Ovary (tissue), 9 donors: ENCODE data around the gene TTC28. TPM values are rescaled to one million over a fixed set of nuclear protein-coding genes. Genes with fewer than 3 reads are reported as not detected.

Source experiments
- DNase-seq, 5 donors: peaks; one replicate each; pipeline ENCODE4 v3.0.0-alpha.2; 2019 to 2020
- H3K27ac ChIP-seq, 2 donors: fragments of 200-600 bp; one replicate each; pipeline versions ENCODE4 v1.5.1 to v1.8.0; 2019 to 2022
- H3K27me3 ChIP-seq: fragments of 200-600 bp; one replicate; pipeline ENCODE4 v1.8.0; 2022
- H3K36me3 ChIP-seq: fragments of 200-600 bp; sonication (generic); one replicate; pipeline ENCODE4 v1.5.1; 2019
- H3K4me1 ChIP-seq: one replicate; pipeline ENCODE4 v1.8.1; 2013; ENCODE audit warnings: mild to moderate bottlenecking, moderate library complexity; ENCODE audit not compliant: insufficient read depth
- H3K4me3 ChIP-seq: fragments of 200-600 bp; sonication (generic); one replicate; pipeline ENCODE4 v1.5.1; 2017
- H3K9me3 ChIP-seq, 2 donors: fragments of 200-600 bp in 1 of 2; sonication (generic) in 1 of 2; one replicate each; pipeline versions ENCODE4 v1.5.1 to v1.8.1; 2013 to 2019; ENCODE audit warnings: mild to moderate bottlenecking in 1 of 2, moderate library complexity in 1 of 2
- EP300 ChIP-seq: sonication (generic); formaldehyde crosslinking; IDR thresholded peaks from one replicate; pipeline ENCODE4 v1.6.1; 2017; ENCODE audit warnings: antibody characterized with exemption
- POLR2A ChIP-seq: fragments of 450-650 bp; IDR thresholded peaks from one replicate; pipeline ENCODE4 v1.6.1; 2017; ENCODE audit warnings: antibody characterized with exemption, mild to moderate bottlenecking, moderate library complexity
- WGBS, 3 donors: extraction: QIAGEN DNeasy Blood & Tissue Kit in 1 of 3; methylation state at CpG; one replicate each; pipeline versions ENCODE4 v1.1.5 to v1.1.7; 2013 to 2017; 5-methylcytosine and 5-hydroxymethylcytosine counted together
- intact Hi-C, 4 donors: fragments of 100-400 bp; cut with DNase I; formaldehyde crosslinking; loops; one replicate each; pipeline versions ENCODE4 v1.11.0 to v1.15.1; 2022 to 2023
- polyA plus RNA-seq, 2 donors: library from polyadenylated mRNA; stranded (reverse); fragments of 200-250 nt in 1 of 2; fragments of 350-450 nt in 1 of 2; fragmentation: Illumina TruSeq in 1 of 2; extraction: RNeasy Lipid Tissue Mini Kit (QIAGEN cat#74804) in 1 of 2; gene quantifications; one replicate each; pipeline ENCODE4 v1.2.3, GENCODE V29; 2013 to 2014
- total RNA-seq, 7 donors: library from RNA; depleted of rRNA in 2 of 7; stranded (reverse); fragments of >200 nt in 2 of 7; fragmentation: NEBNext Ultra II Directional in 3 of 7; extraction: Animal tissue kit (Norgen Biotek cat#: 25700) in 3 of 7; gene quantifications; one replicate each; pipeline versions ENCODE4 v1.1.0 to v1.2.4, GENCODE V29; 2016 to 2023
- TF ChIP-seq, protein P1 (sequence below), 3 donors: fragments of 450-650 bp in 2 of 3; fragments of 200-600 bp in 1 of 3; IDR thresholded peaks; one replicate each; pipeline versions ENCODE4 v1.5.1 to v1.8.0; 2016 to 2022; ENCODE audit warnings: antibody characterized with exemption in 3 of 3, mild to moderate bottlenecking in 1 of 3
- donor health status: DM: no; HTN: no; CAD: no; lungs with moderate emphysema.
- donor health status: DM: no; HTN: no; CAD: no.
- donor health status: Bipolar disorder and iron deficiency.
- donor health status: DM: yes; HTN: yes; CAD: no.
- donor health status: DM: no; HTN: no; CAD: no.
- donor health status: DM: yes; HTN: yes; CAD: no.

The TTC28 gene
- total and polyA plus RNA-seq, 9 donors, result 16.7 to 127 (median 72.9) TPM

DNA sequence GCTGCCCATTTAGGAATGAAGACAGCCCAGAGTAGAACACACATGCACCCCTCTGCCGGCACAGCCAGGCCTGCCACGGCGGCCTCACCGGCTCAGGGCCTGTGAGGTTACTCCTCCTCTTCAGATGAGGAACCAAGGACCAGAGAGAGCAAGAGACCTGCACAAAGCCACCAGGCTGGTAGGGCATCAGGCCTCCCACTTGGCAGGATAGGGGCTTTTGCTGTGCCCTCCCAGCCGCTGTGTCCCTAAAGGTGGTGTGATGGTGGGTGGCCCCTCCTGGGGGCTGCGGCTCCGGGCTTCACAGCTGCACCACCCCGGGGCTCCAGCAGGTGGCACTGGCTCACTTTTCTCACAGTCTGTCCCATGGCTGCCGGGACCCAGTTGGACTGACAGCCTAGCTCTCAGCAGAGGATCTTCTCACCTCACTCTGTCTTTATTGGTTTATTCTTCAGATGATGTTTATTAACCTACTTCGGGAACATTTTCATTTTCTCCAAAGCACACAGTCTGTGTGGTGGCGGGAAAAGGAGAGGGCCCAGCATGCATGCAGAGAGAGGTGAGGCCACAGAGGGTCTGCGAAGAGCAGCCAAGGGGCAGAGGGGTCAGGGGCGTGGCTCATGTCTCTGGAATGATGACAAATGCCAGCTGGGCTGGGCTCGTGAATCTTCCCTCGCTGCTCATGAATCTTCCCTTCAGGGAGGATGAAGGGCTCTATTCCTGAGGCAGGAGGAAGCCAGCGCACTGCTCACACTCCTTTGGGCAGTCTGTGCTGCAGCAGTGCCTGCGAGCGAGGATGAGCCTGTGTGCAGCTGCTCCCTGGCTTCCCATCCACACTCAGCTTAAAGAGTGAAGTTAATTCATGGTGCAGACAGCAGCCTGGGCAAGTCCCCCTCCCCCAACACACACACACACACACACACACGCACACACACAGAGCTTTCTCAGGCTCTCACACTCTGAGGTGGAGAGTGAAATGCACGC, 659.5 kb downstream of the TTC28 start:
- Histone ChIP-seq H3K27ac (no peak overlapping the region), H3K4me3 (no peak overlapping the region), H3K36me3 (no peaks in the 10 kb centered on the region), H3K4me1 (peaks cover 12% of the 10 kb centered on the region), H3K9me3 (no peaks in the 10 kb centered on the region), H3K27me3 (no peaks in the 10 kb centered on the region)
- TF ChIP-seq, protein P1, sequence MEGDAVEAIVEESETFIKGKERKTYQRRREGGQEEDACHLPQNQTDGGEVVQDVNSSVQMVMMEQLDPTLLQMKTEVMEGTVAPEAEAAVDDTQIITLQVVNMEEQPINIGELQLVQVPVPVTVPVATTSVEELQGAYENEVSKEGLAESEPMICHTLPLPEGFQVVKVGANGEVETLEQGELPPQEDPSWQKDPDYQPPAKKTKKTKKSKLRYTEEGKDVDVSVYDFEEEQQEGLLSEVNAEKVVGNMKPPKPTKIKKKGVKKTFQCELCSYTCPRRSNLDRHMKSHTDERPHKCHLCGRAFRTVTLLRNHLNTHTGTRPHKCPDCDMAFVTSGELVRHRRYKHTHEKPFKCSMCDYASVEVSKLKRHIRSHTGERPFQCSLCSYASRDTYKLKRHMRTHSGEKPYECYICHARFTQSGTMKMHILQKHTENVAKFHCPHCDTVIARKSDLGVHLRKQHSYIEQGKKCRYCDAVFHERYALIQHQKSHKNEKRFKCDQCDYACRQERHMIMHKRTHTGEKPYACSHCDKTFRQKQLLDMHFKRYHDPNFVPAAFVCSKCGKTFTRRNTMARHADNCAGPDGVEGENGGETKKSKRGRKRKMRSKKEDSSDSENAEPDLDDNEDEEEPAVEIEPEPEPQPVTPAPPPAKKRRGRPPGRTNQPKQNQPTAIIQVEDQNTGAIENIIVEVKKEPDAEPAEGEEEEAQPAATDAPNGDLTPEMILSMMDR (IDR thresholded peaks at IDR 0.05), result peak; percentile 83 to 95 (median 89)
- TF ChIP-seq POLR2A (no peak), EP300 (no peak)
- intact Hi-C loops, result loop anchor here (2.0 to 10.0 kb wide), 5 partner anchors 425 to 815 kb away; no protein-coding TSS in a partner anchor
- DNase-seq, result peak; percentile 71 to 87 (median 84)
- WGBS, 3 donors, result 27 to 31% (median 30%) methylated on average over 20 of the region's 20 CpGs

DNA sequence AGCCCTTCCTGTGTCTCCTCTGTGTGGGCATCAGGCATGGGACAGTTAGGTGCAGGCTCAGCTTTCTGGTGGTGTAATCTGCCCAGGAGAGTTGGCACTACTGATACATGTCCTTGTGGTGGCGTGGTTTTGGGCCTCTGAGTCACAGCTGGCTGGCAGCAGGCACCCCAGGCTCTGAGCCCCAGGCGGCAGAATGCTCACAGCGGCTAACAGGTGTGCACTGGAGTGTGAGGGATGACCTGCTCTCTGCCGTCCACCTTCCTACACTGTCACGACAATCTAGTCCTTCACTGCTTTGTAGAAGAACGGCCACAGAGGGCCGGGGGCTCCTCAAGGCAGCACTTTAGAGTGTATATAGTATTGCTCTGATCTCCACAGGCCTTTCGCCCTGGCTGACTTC, 660.3 kb downstream of the TTC28 start:
- peaks cover 12% of the 10 kb centered on the region for H3K4me1 ChIP-seq
- no peaks in the 10 kb centered on the region for H3K9me3 ChIP-seq
- intact Hi-C loops, result loop anchor here in 2 of 4 donors (2.0 to 10.0 kb wide), 2 partner anchors 575 to 815 kb away; no protein-coding TSS in a partner anchor
- peak; percentile 6 to 34 (median 20) for DNase-seq
- H3K36me3 ChIP-seq, result no peaks in the 10 kb centered on the region
- H3K27me3 ChIP-seq, result no peaks in the 10 kb centered on the region
- TF ChIP-seq EP300 (no peak), POLR2A (no peak)
- TF ChIP-seq, protein P1 (IDR thresholded peaks at IDR 0.05), result no peak
- H3K27ac ChIP-seq, result no peak overlapping the region
- no peak overlapping the region for H3K4me3 ChIP-seq
- WGBS, 3 donors, result 90 to 95% (median 94%) methylated on average over 8 of the region's 8 CpGs

DNA sequence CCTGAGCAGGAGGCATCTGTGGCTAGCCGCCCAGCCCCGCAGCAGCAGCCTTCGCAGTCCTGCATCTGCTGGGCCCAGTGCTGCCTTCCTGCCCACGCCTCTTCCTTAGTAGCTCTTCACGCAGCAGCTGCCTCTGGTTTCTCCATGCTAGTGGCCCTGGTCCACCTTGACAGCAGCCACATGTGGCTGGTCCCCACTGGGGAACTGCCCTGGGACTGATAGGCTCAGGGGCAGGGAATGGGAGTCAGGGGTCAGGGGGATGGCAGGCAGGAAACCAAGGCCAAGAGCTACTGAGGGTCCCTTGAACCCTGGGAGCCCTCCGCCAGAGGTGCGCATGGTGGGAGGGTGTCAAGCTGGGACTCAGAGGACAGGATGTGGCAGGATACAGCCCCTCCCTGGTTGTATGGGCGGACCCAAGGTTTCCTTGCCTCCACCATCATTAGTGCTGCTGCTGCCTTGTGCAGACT, 661.1 kb downstream of the TTC28 start:
- H3K4me1 ChIP-seq, result peaks cover 12% of the 10 kb centered on the region
- H3K27me3 ChIP-seq, result no peaks in the 10 kb centered on the region
- DNase-seq, result peak; percentile 7 to 27 (median 18)
- WGBS, 3 donors, result 91 to 97% (median 96%) methylated on average over 7 to 8 of the region's 8 CpGs
- intact Hi-C loops, result loop anchor here in 2 of 4 donors (2.0 to 10.0 kb wide), 2 partner anchors 576 to 816 kb away; no protein-coding TSS in a partner anchor
- TF ChIP-seq, protein P1 (IDR thresholded peaks at IDR 0.05), result no peak
- TF ChIP-seq POLR2A, result no peak
- no peak for TF ChIP-seq EP300
- H3K27ac ChIP-seq, result no peak overlapping the region
- H3K36me3 ChIP-seq, result no peaks in the 10 kb centered on the region
- H3K4me3 ChIP-seq, result no peak overlapping the region
- no peaks in the 10 kb centered on the region for H3K9me3 ChIP-seq

DNA sequence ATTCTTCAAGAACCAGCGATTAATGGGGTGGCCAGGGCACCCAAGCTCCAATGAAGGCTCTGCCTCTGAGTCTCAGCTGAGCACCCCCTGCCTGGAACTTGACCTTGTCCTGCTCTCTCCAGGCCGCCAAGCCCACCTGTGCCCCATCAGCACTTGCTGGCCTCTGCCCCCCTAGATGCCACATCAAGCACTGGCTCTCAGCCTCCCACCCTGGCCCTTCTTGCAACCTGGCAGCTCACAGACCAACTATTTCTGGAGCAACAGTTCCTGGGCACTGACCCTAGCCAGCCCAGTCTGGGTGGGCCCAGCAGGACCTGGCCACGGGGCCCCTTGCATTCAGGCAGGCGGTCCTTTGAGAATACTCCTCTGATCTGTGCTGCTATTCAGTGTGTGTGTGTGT, 661.8 kb downstream of the TTC28 start:
- no peak for TF ChIP-seq EP300
- DNase-seq, result peak; percentile 9 to 27 (median 19)
- no peaks in the 10 kb centered on the region for H3K36me3 ChIP-seq
- H3K9me3 ChIP-seq, result no peaks in the 10 kb centered on the region
- H3K4me3 ChIP-seq, result no peak overlapping the region
- peaks cover 12% of the 10 kb centered on the region for H3K4me1 ChIP-seq
- H3K27ac ChIP-seq, result no peak overlapping the region
- WGBS, 3 donors, result 83 to 93% (median 85%) methylated on average over 4 of the region's 4 CpGs
- intact Hi-C loops, result loop anchor here in 2 of 4 donors (2.0 to 10.0 kb wide), 2 partner anchors 577 to 817 kb away; no protein-coding TSS in a partner anchor
- H3K27me3 ChIP-seq, result no peaks in the 10 kb centered on the region
